Natural killer cell (primary cell): ENCODE measurements around the gene IFNGR2. TPM values are rescaled to one million over a fixed set of nuclear protein-coding genes. Genes with fewer than 3 reads are reported as not detected.

Experiments used
- ATAC-seq, 3 donors: fragments of 150-1000 bp in 2 of 3; fragments of 200-7000 bp in 1 of 3; cut with Tn5 transposase; 1 replicate in 1 of 3; 2 replicates in 2 of 3; pipeline ENCODE4 v1.10.0; 2021; ENCODE audit warnings: mild to moderate bottlenecking in 2 of 3, moderate library complexity in 2 of 3
- DNase-seq, 2 donors: peaks; one replicate each; pipeline versions ENCODE4 v3.0.0 to v3.0.0-alpha.2; 2013 to 2021; ENCODE audit warnings: mixed read lengths in 1 of 2
- H3K27ac ChIP-seq: one replicate; pipeline ENCODE4 v1.5.1; 2013; ENCODE audit warnings: mild to moderate bottlenecking, low read length
- H3K27me3 ChIP-seq: one replicate; pipeline ENCODE4 v1.6.1; 2013; ENCODE audit warnings: low read length; ENCODE audit not compliant: control insufficient read depth, insufficient read depth
- H3K36me3 ChIP-seq: one replicate; pipeline ENCODE4 v1.6.1; 2013; ENCODE audit warnings: low read length; ENCODE audit not compliant: control insufficient read depth, insufficient read depth
- H3K4me1 ChIP-seq: one replicate; pipeline ENCODE4 v1.6.1; 2013; ENCODE audit warnings: low read length; ENCODE audit not compliant: control insufficient read depth, insufficient read depth
- H3K4me3 ChIP-seq: one replicate; pipeline ENCODE4 v1.5.1; 2013; ENCODE audit warnings: low read length
- H3K9me3 ChIP-seq: one replicate; pipeline ENCODE4 v1.6.1; 2013; ENCODE audit warnings: low read length; ENCODE audit not compliant: control insufficient read depth, insufficient read depth
- H3K27ac Mint-ChIP-seq, 2 donors: one replicate each; pipeline ENCODE4 v1.8.0; 2022; ENCODE audit warnings: mild to moderate bottlenecking in 2 of 2, mixed read lengths in 2 of 2, moderate library complexity in 1 of 2
- H3K27me3 Mint-ChIP-seq, 2 donors: one replicate each; pipeline ENCODE4 v1.8.0; 2022; ENCODE audit warnings: low read depth in 2 of 2, mixed read lengths in 2 of 2
- H3K36me3 Mint-ChIP-seq: one replicate; pipeline ENCODE4 v1.8.0; 2022; ENCODE audit warnings: mixed read lengths
- H3K4me1 Mint-ChIP-seq, 2 donors: one replicate each; pipeline ENCODE4 v1.8.0; 2022; ENCODE audit warnings: mixed read lengths in 2 of 2
- H3K4me3 Mint-ChIP-seq: one replicate; pipeline ENCODE4 v1.8.0; 2022; ENCODE audit warnings: mild to moderate bottlenecking, moderate library complexity, mixed read lengths
- H3K9me3 Mint-ChIP-seq, 2 donors: one replicate each; pipeline ENCODE4 v1.8.0; 2022; ENCODE audit warnings: mixed read lengths in 2 of 2
- CTCF ChIP-seq: fragments of 200-600 bp; IDR thresholded peaks from one replicate; pipeline ENCODE4 v1.8.0; 2022; ENCODE audit warnings: antibody characterized with exemption
- WGBS: methylation state at CpG from one replicate; pipeline ENCODE4 v1.1.7; 2013; ENCODE audit warnings: missing lambda C conversion rate; ENCODE audit not compliant: insufficient coverage; 5-methylcytosine and 5-hydroxymethylcytosine counted together
- intact Hi-C: fragments of 100-400 bp; cut with micrococcal nuclease; formaldehyde crosslinking; loops from one replicate; pipeline ENCODE4 v1.14.2; 2022
- total RNA-seq, 4 donors: library from RNA; stranded (reverse); fragments of 120-200 nt in 1 of 4; gene quantifications; one replicate each; pipeline versions ENCODE4 v1.2.3 to v1.2.4, GENCODE V29; 2013 to 2022

The IFNGR2 gene
- total RNA-seq, 3 donors from 2014 or later (not counting 1 experiment from before 2014, with no cell fraction given), result 3.6 to 16.5 (median 8.6) TPM

- H3K36me3 ChIP-seq, result no peaks in the 10 kb centered on the region
- peaks cover 54% of the 10 kb centered on the region for H3K27me3 ChIP-seq
- 83% methylated on average over 5 of the region's 6 CpGs for WGBS
- H3K9me3 ChIP-seq, result no peaks in the 10 kb centered on the region
- no peak overlapping the region for H3K27ac ChIP-seq
- no peaks in the 10 kb centered on the region for H3K9me3 Mint-ChIP-seq
- intact Hi-C loops, result no loop called here
- no peak overlapping the region for H3K4me3 ChIP-seq
- peaks cover 20% of the 10 kb centered on the region for H3K4me1 ChIP-seq
- H3K4me1 Mint-ChIP-seq, result peaks cover 0 to 2% of the 10 kb centered on the region in 2 donors
- ATAC-seq (no peak), DNase-seq (no peak)
- TF ChIP-seq CTCF, result no peak
- no peak overlapping the region for H3K27ac Mint-ChIP-seq
- peaks cover 58 to 72% of the 10 kb centered on the region in 2 donors for H3K27me3 Mint-ChIP-seq
- no peaks in the 10 kb centered on the region for H3K36me3 Mint-ChIP-seq
- H3K4me3 Mint-ChIP-seq, result no peak overlapping the region
Observed at GRCh38 chr21:33395891-33396331, 7.3 kb upstream of the IFNGR2 start.

GRCh38 chr21:33396436-33396835, 6.8 kb upstream of the IFNGR2 start:
- Histone ChIP-seq H3K36me3 (no peaks in the 10 kb centered on the region), H3K27me3 (peaks cover 51% of the 10 kb centered on the region), H3K4me3 (no peak overlapping the region), H3K4me1 (peaks cover 20% of the 10 kb centered on the region), H3K9me3 (no peaks in the 10 kb centered on the region), H3K27ac (no peak overlapping the region)
- Mint-ChIP-seq H3K27me3 (peaks cover 61 to 74% of the 10 kb centered on the region in 2 donors), H3K4me1 (peaks cover 0 to 4% of the 10 kb centered on the region in 2 donors), H3K4me3 (no peak overlapping the region), H3K27ac (no peak overlapping the region), H3K36me3 (no peaks in the 10 kb centered on the region), H3K9me3 (no peaks in the 10 kb centered on the region)
- ATAC-seq (no peak), DNase-seq (no peak)
- WGBS, result 95% methylated on average over 6 of the region's 6 CpGs
- TF ChIP-seq CTCF, result no peak
- intact Hi-C loops, result no loop called here

GRCh38 chr21:33396951-33397350, 6.3 kb upstream of the IFNGR2 start:
- Mint-ChIP-seq H3K27me3 (peaks cover 61 to 73% of the 10 kb centered on the region in 2 donors), H3K36me3 (no peaks in the 10 kb centered on the region), H3K4me1 (peaks cover 0 to 4% of the 10 kb centered on the region in 2 donors), H3K4me3 (no peak overlapping the region), H3K27ac (no peak overlapping the region), H3K9me3 (no peaks in the 10 kb centered on the region)
- Histone ChIP-seq H3K4me3 (no peak overlapping the region), H3K36me3 (no peaks in the 10 kb centered on the region), H3K4me1 (peaks cover 20% of the 10 kb centered on the region), H3K9me3 (no peaks in the 10 kb centered on the region), H3K27me3 (peaks cover 50% of the 10 kb centered on the region), H3K27ac (no peak overlapping the region)
- TF ChIP-seq CTCF, result no peak
- intact Hi-C loops, result no loop called here
- DNase-seq, result no peak
- ATAC-seq, result no peak
- 95% methylated on average over 4 of the region's 5 CpGs for WGBS

GRCh38 chr21:33397717-33398116, 5.5 kb upstream of the IFNGR2 start:
- H3K36me3 ChIP-seq, result no peaks in the 10 kb centered on the region
- H3K9me3 ChIP-seq, result no peaks in the 10 kb centered on the region
- ATAC-seq, result no peak
- H3K9me3 Mint-ChIP-seq, result no peaks in the 10 kb centered on the region
- DNase-seq, result no peak
- no peak overlapping the region for H3K27ac Mint-ChIP-seq
- H3K36me3 Mint-ChIP-seq, result no peaks in the 10 kb centered on the region
- intact Hi-C loops, result no loop called here
- no peak overlapping the region for H3K4me3 Mint-ChIP-seq
- peaks cover 0 to 4% of the 10 kb centered on the region in 2 donors for H3K4me1 Mint-ChIP-seq
- H3K4me3 ChIP-seq, result no peak overlapping the region
- TF ChIP-seq CTCF, result no peak
- WGBS, result 98% methylated on average over 3 of the region's 3 CpGs
- H3K27ac ChIP-seq, result no peak overlapping the region
- peaks cover 25% of the 10 kb centered on the region for H3K4me1 ChIP-seq
- H3K27me3 Mint-ChIP-seq, result peaks cover 54 to 65% of the 10 kb centered on the region in 2 donors
- H3K27me3 ChIP-seq, result peaks cover 54% of the 10 kb centered on the region
